ENCODE measurements around the gene ALDH1B1. TPM values are rescaled to one million over a fixed set of nuclear protein-coding genes. Genes with fewer than 3 reads are reported as not detected.

Gene ALDH1B1
- total and polyA plus RNA-seq, 2 donors (not counting 3 experiments of a cell fraction or from before 2014, with no cell fraction given): 11.5 to 20.5 TPM

DNA sequence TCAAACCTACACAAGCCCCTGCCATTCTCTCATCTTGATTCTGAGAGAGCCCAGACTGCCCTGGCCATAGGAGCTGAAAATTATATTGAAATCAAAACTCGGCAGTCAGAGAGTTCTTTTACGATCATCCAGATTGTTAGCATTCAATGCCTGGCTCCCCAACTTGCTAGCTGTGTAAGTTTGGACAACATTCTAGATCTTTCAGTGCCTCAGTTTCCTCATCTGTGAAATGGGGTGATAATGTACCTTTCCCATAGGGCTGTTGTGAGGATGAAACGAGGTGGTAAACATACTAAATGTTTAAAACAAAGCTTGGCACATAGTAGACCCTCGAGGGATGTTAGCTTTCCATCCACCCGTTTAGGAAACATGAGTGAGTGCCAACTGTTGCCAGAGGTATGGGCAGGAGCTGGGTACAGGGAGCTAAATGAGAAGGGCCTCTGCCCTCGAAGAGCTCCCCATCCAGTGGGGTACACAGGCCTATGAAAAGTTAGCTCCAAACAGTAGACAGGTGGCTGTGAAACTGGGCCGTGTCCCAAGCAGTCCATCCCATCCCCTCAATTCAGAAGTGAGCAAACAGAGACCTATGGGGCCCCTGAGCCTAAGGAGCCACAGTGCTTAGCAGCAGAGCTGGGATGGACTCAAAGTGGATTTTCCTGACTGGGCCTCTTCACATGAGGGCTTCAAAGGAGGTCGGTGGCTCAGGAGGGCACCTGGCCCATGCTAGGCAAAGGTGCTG is 49.0 kb downstream of the ALDH1B1 start:
- BruUV-seq (replicated peaks): no TSS peak

More for the DNA sequence above, 49.0 kb downstream of the ALDH1B1 start:
- Histone ChIP-seq H3K9ac (replicated peaks; ENCODE audit: extremely low read depth, insufficient read depth, low read length) (no peak overlapping the region), H3K4me1 (ENCODE audit: control insufficient read depth, extremely low read depth, insufficient read depth, low read length) (peaks cover 9% of the 10 kb centered on the region), H3K27me3 (ENCODE audit: control insufficient read depth in 2 of 2, insufficient read depth in 2 of 2, low read length in 2 of 2) (no peaks in the 10 kb centered on the region), H3K9me1 (replicated peaks; ENCODE audit: control insufficient read depth, extremely low read depth, insufficient read depth, low read length) (no peaks in the 10 kb centered on the region), H3K9me3 (replicated peaks; ENCODE audit: control insufficient read depth, insufficient read depth, low read length) (no peaks in the 10 kb centered on the region), H3K4me2 (ENCODE audit: insufficient read depth, low read length) (no peak overlapping the region), H3K27ac (ENCODE audit: insufficient read depth, low read depth, low read length) (no peak overlapping the region), H4K20me1 (replicated peaks; ENCODE audit: control insufficient read depth, extremely low read depth, insufficient read depth, low read length) (no peaks in the 10 kb centered on the region), H3K4me3 (replicated peaks in 1 of 3; ENCODE audit: insufficient read depth in 1 of 3, low read depth in 1 of 3, low read length in 3 of 3) (no peak overlapping the region), H3K36me3 (ENCODE audit: control insufficient read depth in 2 of 2, extremely low read depth in 1 of 2, insufficient read depth in 2 of 2, low read length in 2 of 2) (no peaks in the 10 kb centered on the region), H3K79me2 (ENCODE audit: control insufficient read depth, insufficient read depth, low read length) (no peaks in the 10 kb centered on the region), H2AFZ (ENCODE audit: low read depth, low read length) (no peak overlapping the region)
- FAIRE-seq: no peak
- POLR2A ChIA-PET: no interaction called here
- CTCF ChIA-PET: interaction anchor here (1.2 to 1.8 kb wide), 2 partner anchors 9 kb away, joined by 3 to 6 read pairs; no protein-coding TSS in a partner anchor
- dilution Hi-C loops (cut with MboI; ENCODE audit: extremely low pct_ligation_motif_present, low sequenced_read_pairs): no loop called here
- TF ChIP-seq POLR2AphosphoS5 (IDR thresholded peaks at IDR 0.05; ENCODE audit: insufficient read depth, low read depth, low read length) (no peak), EZH2 (IDR thresholded peaks at IDR 0.05; ENCODE audit: borderline replicate concordance, low read depth, low read length, severe bottlenecking) (no peak), MYC (IDR thresholded peaks at IDR 0.05; ENCODE audit: low read depth, low read length) (no peak), POLR2A (IDR thresholded peaks at IDR 0.05; ENCODE audit: low read depth, low read length) (no peak), JUN (IDR thresholded peaks at IDR 0.05; ENCODE audit: borderline replicate concordance, insufficient read depth, insufficient read length, low read depth) (no peak), FOS (IDR thresholded peaks at IDR 0.05; ENCODE audit: borderline replicate concordance, insufficient read depth, low read length) (no peak), GATA2 (IDR thresholded peaks at IDR 0.05; ENCODE audit: insufficient read depth, insufficient read length, low read depth, low read length) (no peak)
- TF ChIP-seq, protein P1, sequence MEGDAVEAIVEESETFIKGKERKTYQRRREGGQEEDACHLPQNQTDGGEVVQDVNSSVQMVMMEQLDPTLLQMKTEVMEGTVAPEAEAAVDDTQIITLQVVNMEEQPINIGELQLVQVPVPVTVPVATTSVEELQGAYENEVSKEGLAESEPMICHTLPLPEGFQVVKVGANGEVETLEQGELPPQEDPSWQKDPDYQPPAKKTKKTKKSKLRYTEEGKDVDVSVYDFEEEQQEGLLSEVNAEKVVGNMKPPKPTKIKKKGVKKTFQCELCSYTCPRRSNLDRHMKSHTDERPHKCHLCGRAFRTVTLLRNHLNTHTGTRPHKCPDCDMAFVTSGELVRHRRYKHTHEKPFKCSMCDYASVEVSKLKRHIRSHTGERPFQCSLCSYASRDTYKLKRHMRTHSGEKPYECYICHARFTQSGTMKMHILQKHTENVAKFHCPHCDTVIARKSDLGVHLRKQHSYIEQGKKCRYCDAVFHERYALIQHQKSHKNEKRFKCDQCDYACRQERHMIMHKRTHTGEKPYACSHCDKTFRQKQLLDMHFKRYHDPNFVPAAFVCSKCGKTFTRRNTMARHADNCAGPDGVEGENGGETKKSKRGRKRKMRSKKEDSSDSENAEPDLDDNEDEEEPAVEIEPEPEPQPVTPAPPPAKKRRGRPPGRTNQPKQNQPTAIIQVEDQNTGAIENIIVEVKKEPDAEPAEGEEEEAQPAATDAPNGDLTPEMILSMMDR (IDR thresholded peaks at IDR 0.05; ENCODE audit: extremely low read depth in 1 of 2, insufficient read depth in 1 of 2, low read depth in 1 of 2, low read length in 2 of 2): no peak
- TF ChIP-seq, protein P2, sequence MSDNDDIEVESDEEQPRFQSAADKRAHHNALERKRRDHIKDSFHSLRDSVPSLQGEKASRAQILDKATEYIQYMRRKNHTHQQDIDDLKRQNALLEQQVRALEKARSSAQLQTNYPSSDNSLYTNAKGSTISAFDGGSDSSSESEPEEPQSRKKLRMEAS (IDR thresholded peaks at IDR 0.05; ENCODE audit: insufficient read depth, insufficient read length): no peak
- no peak for DNase-seq (ENCODE audit: low read depth, low spot score)
- intact Hi-C loops (cut with micrococcal nuclease): no loop called here

All from endothelial cell of umbilical vein (primary cell).